SK-N-SH (cell line): ENCODE measurements around the gene USP12. TPM values are rescaled to one million over a fixed set of nuclear protein-coding genes. Genes with fewer than 3 reads are reported as not detected.
"Not testable (repeated sequence)": the region's sequence is repeated elsewhere in the genome, so short reads cannot be mapped to it uniquely, and the experiment has no call there.

ENCODE experiments used
- CTCF ChIA-PET: fragments of 300-600, 350-600 bp; formaldehyde crosslinking; extraction: SDS; loops from one replicate; lab custom pipeline; 2021; lab: Yijun Ruan, JAX
- POLR2A ChIA-PET: fragments of 350-600 bp; sonication (Branson Sonifier 250); formaldehyde crosslinking; extraction: SDS; loops from one replicate; lab custom pipeline; 2020; ENCODE audit warnings: antibody characterized with exemption, inconsistent platforms; lab: Yijun Ruan, JAX
- DNase-seq: peaks from one replicate; pipeline ENCODE4 v3.0.0; 2012
- H2AFZ ChIP-seq: fragments of 200-600 bp; sonication (generic); 2 replicates; pipeline ENCODE4 v1.8.1; 2016; ENCODE audit warnings: antibody characterized with exemption, mild to moderate bottlenecking, low read depth
- H3F3A ChIP-seq: fragments of 200-600 bp; sonication (generic); replicated peaks from 2 replicates; pipeline ENCODE3; 2016; ENCODE audit warnings: antibody characterized with exemption, mild to moderate bottlenecking; ENCODE audit not compliant: insufficient read depth
- H3K27ac ChIP-seq, 2 experiments: fragments of 200-500 bp in 1 of 2; fragments of 200-600 bp in 1 of 2; sonication (Bioruptor generic) in 1 of 2; sonication (generic), shearing (Covaris generic) in 1 of 2; 2 replicates each; pipeline versions ENCODE4 v1.5.1 to v1.6.1; 2014 to 2016; ENCODE audit warnings: low read depth in 2 of 2, inconsistent platforms in 1 of 2, low read length in 1 of 2, mild to moderate bottlenecking in 1 of 2, mixed read lengths in 1 of 2
- H3K27me3 ChIP-seq: fragments of 200-600 bp; sonication (generic), shearing (Covaris generic); 2 replicates; pipeline ENCODE4 v1.6.1; 2016; ENCODE audit warnings: mixed run types; ENCODE audit not compliant: insufficient read depth
- H3K36me3 ChIP-seq, 2 experiments: fragments of 200-500 bp in 1 of 2; fragments of 200-600 bp in 1 of 2; sonication (Bioruptor generic) in 1 of 2; sonication (generic) in 1 of 2; replicated peaks in 1 of 2; 2 replicates each; pipeline versions ENCODE3 to v1.5.1; 2014 to 2016; ENCODE audit warnings: low read length in 1 of 2, mild to moderate bottlenecking in 1 of 2; ENCODE audit not compliant: insufficient read depth in 2 of 2, control insufficient read depth in 1 of 2
- H3K4me1 ChIP-seq, 2 experiments: fragments of 200-500 bp in 1 of 2; fragments of 200-600 bp in 1 of 2; sonication (Bioruptor generic) in 1 of 2; sonication (generic), shearing (Covaris generic) in 1 of 2; 2 replicates each; pipeline versions ENCODE4 v1.5.1 to v1.6.1; 2014 to 2016; ENCODE audit warnings: low read depth in 1 of 2, low read length in 1 of 2, mixed run types in 1 of 2; ENCODE audit not compliant: insufficient read depth in 2 of 2, control insufficient read depth in 1 of 2
- H3K4me2 ChIP-seq: fragments of 200-600 bp; sonication (generic), shearing (Covaris generic); 2 replicates; pipeline ENCODE4 v1.6.1; 2017; ENCODE audit warnings: mixed run types
- H3K4me3 ChIP-seq, 2 experiments: fragments of 200-500 bp in 1 of 2; fragments of 200-600 bp in 1 of 2; sonication (Bioruptor generic) in 1 of 2; sonication (generic), shearing (Covaris generic) in 1 of 2; 2 replicates each; pipeline versions ENCODE4 v1.5.1 to v1.8.1; 2014 to 2016; ENCODE audit warnings: low read depth in 2 of 2, inconsistent platforms in 1 of 2, low read length in 1 of 2, mild to moderate bottlenecking in 1 of 2, mixed read lengths in 1 of 2, moderate library complexity in 1 of 2
- H3K79me2 ChIP-seq: fragments of 200-600 bp; sonication (generic); 2 replicates; pipeline ENCODE4 v1.8.1; 2017; ENCODE audit warnings: mild to moderate bottlenecking; ENCODE audit not compliant: insufficient read depth
- H3K9ac ChIP-seq: fragments of 200-600 bp; sonication (generic); 2 replicates; pipeline ENCODE4 v1.6.1; 2017; ENCODE audit warnings: mixed run types
- H3K9me2 ChIP-seq: fragments of 200-600 bp; sonication (generic); 2 replicates; pipeline ENCODE4 v1.6.1; 2017; ENCODE audit warnings: mixed run types
- H3K9me3 ChIP-seq: fragments of 200-600 bp; sonication (generic); 2 replicates; pipeline ENCODE4 v1.6.1; 2017; ENCODE audit warnings: mixed run types, mild to moderate bottlenecking, moderate library complexity
- H4K20me1 ChIP-seq: fragments of 200-600 bp; sonication (generic); 2 replicates; pipeline ENCODE4 v1.6.1; 2017; ENCODE audit warnings: mild to moderate bottlenecking, mixed run types; ENCODE audit not compliant: insufficient read depth
- CHD2 ChIP-seq: fragments of 150-350 bp; IDR thresholded peaks from 2 replicates; pipeline ENCODE4 v1.6.1; 2018; ENCODE audit warnings: low read length; ENCODE audit not compliant: partially characterized antibody
- ELF1 ChIP-seq: IDR thresholded peaks from 2 replicates; pipeline ENCODE4 v1.4.0; 2012
- FOSL2 ChIP-seq: IDR thresholded peaks from 2 replicates; pipeline ENCODE4 v1.4.0; 2012; ENCODE audit warnings: low read depth, mild to moderate bottlenecking, moderate library complexity, borderline replicate concordance
- FOXM1 ChIP-seq: IDR thresholded peaks from 2 replicates; pipeline ENCODE4 v1.4.0; 2012; ENCODE audit warnings: low read depth, mild to moderate bottlenecking
- GABPA ChIP-seq: IDR thresholded peaks from 2 replicates; pipeline ENCODE4 v1.4.0; 2012; ENCODE audit warnings: low read depth, mild to moderate bottlenecking
- GATA2 ChIP-seq: sonication (generic); formaldehyde crosslinking; IDR thresholded peaks from 2 replicates; pipeline ENCODE4 v1.5.0; 2020; ENCODE audit warnings: mild to moderate bottlenecking, missing genetic modification reagents
- IRF3 ChIP-seq: fragments of 150-350 bp; IDR thresholded peaks from 2 replicates; pipeline ENCODE4 v1.6.1; 2016; ENCODE audit warnings: mild to moderate bottlenecking, low read depth, low read length
- JUND ChIP-seq: IDR thresholded peaks from 2 replicates; pipeline ENCODE4 v1.4.0; 2012
- MXI1 ChIP-seq: IDR thresholded peaks from 2 replicates; pipeline ENCODE4 v1.6.1; 2012; ENCODE audit warnings: mild to moderate bottlenecking, low read depth, low read length, improper control_type of control experiment
- NFIC ChIP-seq: IDR thresholded peaks from 2 replicates; pipeline ENCODE4 v1.4.0; 2012; ENCODE audit warnings: borderline replicate concordance
- RAD21 ChIP-seq: IDR thresholded peaks from 2 replicates; pipeline ENCODE4 v1.6.1; 2012; ENCODE audit warnings: mild to moderate bottlenecking, low read length
- RFX5 ChIP-seq: IDR thresholded peaks from 2 replicates; pipeline ENCODE4 v1.6.1; 2012; ENCODE audit warnings: mild to moderate bottlenecking, improper control_type of control experiment, low read length
- SIN3A ChIP-seq: IDR thresholded peaks from 2 replicates; pipeline ENCODE4 v1.6.1; 2012; ENCODE audit warnings: low read depth, mild to moderate bottlenecking, low read length, moderate library complexity, borderline replicate concordance
- USF1 ChIP-seq: IDR thresholded peaks from 2 replicates; pipeline ENCODE4 v1.4.0; 2012; ENCODE audit warnings: low read depth, borderline replicate concordance
- YY1 ChIP-seq: IDR thresholded peaks from 2 replicates; pipeline ENCODE4 v1.4.0; 2012; ENCODE audit warnings: low read depth, mild to moderate bottlenecking
- WGBS: methylation state at CpG from one replicate; pipeline ENCODE4 v1.1.6; 2017; ENCODE audit warnings: low lambda C conversion rate; 5-methylcytosine and 5-hydroxymethylcytosine counted together
- polyA plus RNA-seq, 3 experiments: library from polyadenylated mRNA; depleted of rRNA; stranded (reverse); fragments of >200 nt; gene quantifications; 2 replicates each; pipeline ENCODE4 v1.2.3, GENCODE V29; 2012

Gene USP12
- polyA plus RNA-seq, 1 of the 3 experiments (the other 2 are of a cell fraction) = 5.0 TPM

GRCh38 chr13:27125357-27126282 lies 46.0 kb downstream of the USP12 start:
- DNase-seq = no peak
- Histone ChIP-seq H3K27ac (no peak overlapping the region), H3K4me3 (no peak overlapping the region), H3K9me3 (no peaks in the 10 kb centered on the region), H3F3A (peaks cover 4% of the 10 kb centered on the region), H3K9ac (no peak overlapping the region), H3K36me3 (peaks cover 0 to 14% of the 10 kb centered on the region in 2 experiments), H3K4me1 (peaks cover 0 to 9% of the 10 kb centered on the region in 2 experiments; a peak in 2 of 4 replicates), H3K4me2 (no peak overlapping the region), H3K27me3 (no peaks in the 10 kb centered on the region), H3K79me2 (peaks cover 100% of the 10 kb centered on the region), H4K20me1 (peaks cover 40% of the 10 kb centered on the region), H3K9me2 (no peaks in the 10 kb centered on the region), H2AFZ (no peak overlapping the region)
- CTCF ChIA-PET = no interaction called here
- POLR2A ChIA-PET = no interaction called here
- 95% methylated on average over 15 of the region's 23 CpGs for WGBS
- TF ChIP-seq RAD21 = no peak
- no peak for TF ChIP-seq ELF1
- no peak for TF ChIP-seq USF1
- no peak for TF ChIP-seq RFX5
- no peak for TF ChIP-seq MXI1
- no peak for TF ChIP-seq NFIC
- no peak for TF ChIP-seq FOXM1
- no peak for TF ChIP-seq FOSL2
- no peak for TF ChIP-seq YY1
- no peak for TF ChIP-seq JUND
- no peak for TF ChIP-seq IRF3

GRCh38 chr13:27124571-27124970 lies 47.0 kb downstream of the USP12 start:
- Histone ChIP-seq H3K9me3 (no peaks in the 10 kb centered on the region), H2AFZ (no peak overlapping the region), H3K27ac (no peak overlapping the region)
- TF ChIP-seq CHD2 (no peak), JUND (no peak), SIN3A (no peak), GABPA (no peak), ELF1 (no peak), GATA2 (CRISPR knock-in tag) (no peak)
- TF ChIP-seq, all 33 proteins: peak for 0
- no peak overlapping the region for H3K4me3 ChIP-seq
- no peak overlapping the region for H3K4me2 ChIP-seq
- no peaks in the 10 kb centered on the region for H3K27me3 ChIP-seq
- peaks cover 4% of the 10 kb centered on the region for H3F3A ChIP-seq
- peaks cover 42% of the 10 kb centered on the region for H4K20me1 ChIP-seq
- no peak for DNase-seq
- no peaks in the 10 kb centered on the region for H3K9me2 ChIP-seq
- WGBS = 97% methylated on average over 4 of the region's 4 CpGs
- peaks cover 0 to 9% of the 10 kb centered on the region in 2 experiments; a peak in 2 of 4 replicates for H3K4me1 ChIP-seq
- H3K9ac ChIP-seq = no peak overlapping the region
- peaks cover 0 to 7% of the 10 kb centered on the region in 2 experiments for H3K36me3 ChIP-seq
- H3K79me2 ChIP-seq = peaks cover 100% of the 10 kb centered on the region
- ChIA-PET CTCF (no interaction called here), POLR2A (no interaction called here)

GRCh38 chr13:27123445-27123844 lies 48.2 kb downstream of the USP12 start:
- DNase-seq, H3K9me2 ChIP-seq, H3K9me3 ChIP-seq, H3K4me1 ChIP-seq, H3K27me3 ChIP-seq, H2AFZ ChIP-seq, H3K4me3 ChIP-seq, H3K9ac ChIP-seq, H3K27ac ChIP-seq, H3K36me3 ChIP-seq, H3K4me2 ChIP-seq, POLR2A ChIA-PET, H3F3A ChIP-seq, CTCF ChIA-PET: not testable (repeated sequence)
- 96% methylated on average over 4 of the region's 4 CpGs for WGBS
- H4K20me1 ChIP-seq = peaks cover 47% of the 10 kb centered on the region
- peaks cover 100% of the 10 kb centered on the region for H3K79me2 ChIP-seq
